Pancreas (tissue), 10 donors: Measurements from ENCODE around the gene URI1. TPM values are rescaled to one million over a fixed set of nuclear protein-coding genes. Genes with fewer than 3 reads are reported as not detected.

ENCODE experiments used
- ATAC-seq, 4 donors: fragments of 200-7000 bp; cut with Tn5 transposase; one replicate each; pipeline versions ENCODE4 v1.8.0 to v1.9.1; 2020; ENCODE audit warnings: mild to moderate bottlenecking in 4 of 4, moderate library complexity in 4 of 4
- DNase-seq, 6 donors: peaks; one replicate each; pipeline ENCODE4 v3.0.0-alpha.2; 2020
- FAIRE-seq: peaks from 2 replicates; lab custom pipeline; 2012; peaks lifted over from hg19 to GRCh38; lab: Jason Lieb, UNC
- H3K27ac ChIP-seq, 4 donors: fragments of 200-600 bp; sonication (generic); 1 replicate in 3 of 4; 2 replicates in 1 of 4; pipeline versions ENCODE4 v1.5.0 to v1.8.0; 2020
- H3K27me3 ChIP-seq, 4 donors: fragments of 200-600 bp; one replicate each; pipeline ENCODE4 v1.8.0; 2021
- H3K36me3 ChIP-seq, 3 donors: fragments of 200-600 bp; sonication (generic) in 1 of 3; one replicate each; pipeline versions ENCODE4 v1.5.0 to v1.8.0; 2020 to 2021
- H3K4me1 ChIP-seq, 3 donors: fragments of 200-600 bp; one replicate each; pipeline ENCODE4 v1.8.0; 2021
- H3K4me3 ChIP-seq, 4 donors: fragments of 200-600 bp; sonication (generic) in 2 of 4; one replicate each; pipeline versions ENCODE4 v1.5.0 to v1.8.0; 2020 to 2021
- H3K9me3 ChIP-seq, 4 donors: fragments of 200-600 bp; one replicate each; pipeline ENCODE4 v1.8.0; 2021
- CTCF ChIP-seq, 4 donors: fragments of 200-600 bp; sonication (generic) in 3 of 4; IDR thresholded peaks; one replicate each; pipeline versions ENCODE4 v1.5.0 to v1.8.0; 2021; ENCODE audit warnings: antibody characterized with exemption in 4 of 4
- WGBS, 2 donors: extraction: QIAGEN DNeasy Blood & Tissue Kit; methylation state at CpG; one replicate each; pipeline ENCODE4 v1.1.7; 2013; 5-methylcytosine and 5-hydroxymethylcytosine counted together
- intact Hi-C, 3 donors: fragments of 100-400 bp; cut with DNase I; formaldehyde crosslinking; loops; one replicate each; pipeline versions ENCODE4 v1.11.1 to v1.14.2; 2022
- polyA plus RNA-seq, 2 donors: library from polyadenylated mRNA; stranded (reverse); fragments of 200-250 nt; gene quantifications; one replicate each; pipeline ENCODE4 v1.2.3, GENCODE V29; 2013
- total RNA-seq, 6 donors: library from RNA; stranded (reverse); fragmentation: NEBNext Ultra II Directional in 4 of 6; extraction: Animal tissue kit (Norgen Biotek cat#: 25700) in 4 of 6; gene quantifications; one replicate each; pipeline versions ENCODE4 v1.2.1 to v1.2.4, GENCODE V29; 2021 to 2023
- donor health status: healthy with polysubstance abuse.
- donor health status: DM: no; HTN: no; CAD: no; lungs with moderate emphysema.
- donor health status: DM: no; HTN: no; CAD: no.
- donor health status: control.
- donor health status: control.
- donor health status: Bipolar disorder and iron deficiency.
- donor health status: DM: yes; HTN: yes; CAD: no.
- donor health status: DM: no; HTN: no; CAD: no.
- donor health status: DM: no; HTN: no; CAD: no.
- donor health status: DM: yes; HTN: yes; CAD: no.

URI1 gene
- total and polyA plus RNA-seq, 8 donors: 8.6 to 33.4 (median 25.0) TPM

- intact Hi-C loops: no loop called here
- 81 to 92% methylated on average over 2 of the region's 2 CpGs for WGBS, 2 donors
- no peak for TF ChIP-seq CTCF (IDR thresholded peaks at IDR 0.05)
- Histone ChIP-seq H3K4me1 (no peaks in the 10 kb centered on the region), H3K4me3 (no peak overlapping the region), H3K27ac (no peak overlapping the region), H3K9me3 (no peaks in the 10 kb centered on the region), H3K27me3 (no peaks in the 10 kb centered on the region), H3K36me3 (no peaks in the 10 kb centered on the region)
- no peak for FAIRE-seq
- no peak for ATAC-seq
- DNase-seq: no peak
Measured at GRCh38 chr19:30056580-30056979, 114.5 kb downstream of the URI1 start.

GRCh38 chr19:30059741-30060457 is 117.9 kb downstream of the URI1 start:
- H3K9me3 ChIP-seq: no peaks in the 10 kb centered on the region
- 73 to 78% methylated on average over 27 of the region's 27 CpGs for WGBS, 2 donors
- DNase-seq (no peak), ATAC-seq (no peak), FAIRE-seq (no peak)
- no peak for TF ChIP-seq CTCF (IDR thresholded peaks at IDR 0.05)
- no peak overlapping the region for H3K27ac ChIP-seq
- no peak overlapping the region for H3K4me3 ChIP-seq
- H3K36me3 ChIP-seq: no peaks in the 10 kb centered on the region
- H3K4me1 ChIP-seq: no peaks in the 10 kb centered on the region
- intact Hi-C loops: no loop called here
- H3K27me3 ChIP-seq: no peaks in the 10 kb centered on the region

- no peak for FAIRE-seq
Measured at GRCh38 chr19:30060531-30061222, 118.6 kb downstream of the URI1 start.

GRCh38 chr19:30061223-30062064 is 119.4 kb downstream of the URI1 start:
- Histone ChIP-seq H3K9me3 (no peaks in the 10 kb centered on the region), H3K27ac (no peak overlapping the region), H3K4me1 (no peaks in the 10 kb centered on the region), H3K27me3 (no peaks in the 10 kb centered on the region), H3K4me3 (no peak overlapping the region), H3K36me3 (no peaks in the 10 kb centered on the region)
- TF ChIP-seq CTCF (IDR thresholded peaks at IDR 0.05): no peak
- intact Hi-C loops: no loop called here
- DNase-seq: no peak
- 58 to 66% methylated on average over 26 of the region's 26 CpGs for WGBS, 2 donors
- ATAC-seq: no peak
- no peak for FAIRE-seq

More at GRCh38 chr19:30060531-30061222, 118.6 kb downstream of the URI1 start:
- TF ChIP-seq CTCF (IDR thresholded peaks at IDR 0.05): no peak
- Histone ChIP-seq H3K9me3 (no peaks in the 10 kb centered on the region), H3K27me3 (no peaks in the 10 kb centered on the region), H3K4me1 (no peaks in the 10 kb centered on the region), H3K27ac (no peak overlapping the region), H3K4me3 (no peak overlapping the region), H3K36me3 (no peaks in the 10 kb centered on the region)
- WGBS, 2 donors: 54 to 64% methylated on average over 13 of the region's 13 CpGs
- intact Hi-C loops: no loop called here
- no peak for DNase-seq
- ATAC-seq: no peak
